Nephron (organoid): ENCODE measurements around the gene OR10J4.
"Not testable (repeated sequence)": the region's sequence is repeated elsewhere in the genome, so short reads cannot be mapped to it uniquely, and the experiment has no call there.

Experiments
- H3K27ac Mint-ChIP-seq, 3 experiments: 2 replicates each; pipeline ENCODE4 v1.8.0; 2020; ENCODE audit warnings: mixed read lengths in 3 of 3, mild to moderate bottlenecking in 2 of 3, moderate library complexity in 1 of 3
- H3K27me3 Mint-ChIP-seq: 2 replicates; pipeline ENCODE4 v1.8.0; 2021; ENCODE audit warnings: low read depth, mild to moderate bottlenecking, moderate library complexity, mixed read lengths
- H3K36me3 Mint-ChIP-seq: 2 replicates; pipeline ENCODE4 v1.8.0; 2020; ENCODE audit warnings: low read depth, mixed read lengths
- H3K4me1 Mint-ChIP-seq: 2 replicates; pipeline ENCODE4 v1.8.0; 2020; ENCODE audit warnings: mixed read lengths
- H3K4me3 Mint-ChIP-seq, 3 experiments: 2 replicates each; pipeline ENCODE4 v1.8.0; 2020; ENCODE audit warnings: mild to moderate bottlenecking in 3 of 3, mixed read lengths in 3 of 3, moderate library complexity in 2 of 3
- H3K9me3 Mint-ChIP-seq: 2 replicates; pipeline ENCODE4 v1.8.0; 2020; ENCODE audit warnings: mixed read lengths
- TF ChIP-seq, protein P1 (sequence below), 3 experiments: fragments of 200-600 bp; sonication (generic); IDR thresholded peaks; one replicate each; pipeline ENCODE4 v1.5.0; 2021; ENCODE audit warnings: antibody characterized with exemption in 3 of 3; ENCODE audit not compliant: unreplicated experiment in 3 of 3

Gene OR10J4

DNA sequence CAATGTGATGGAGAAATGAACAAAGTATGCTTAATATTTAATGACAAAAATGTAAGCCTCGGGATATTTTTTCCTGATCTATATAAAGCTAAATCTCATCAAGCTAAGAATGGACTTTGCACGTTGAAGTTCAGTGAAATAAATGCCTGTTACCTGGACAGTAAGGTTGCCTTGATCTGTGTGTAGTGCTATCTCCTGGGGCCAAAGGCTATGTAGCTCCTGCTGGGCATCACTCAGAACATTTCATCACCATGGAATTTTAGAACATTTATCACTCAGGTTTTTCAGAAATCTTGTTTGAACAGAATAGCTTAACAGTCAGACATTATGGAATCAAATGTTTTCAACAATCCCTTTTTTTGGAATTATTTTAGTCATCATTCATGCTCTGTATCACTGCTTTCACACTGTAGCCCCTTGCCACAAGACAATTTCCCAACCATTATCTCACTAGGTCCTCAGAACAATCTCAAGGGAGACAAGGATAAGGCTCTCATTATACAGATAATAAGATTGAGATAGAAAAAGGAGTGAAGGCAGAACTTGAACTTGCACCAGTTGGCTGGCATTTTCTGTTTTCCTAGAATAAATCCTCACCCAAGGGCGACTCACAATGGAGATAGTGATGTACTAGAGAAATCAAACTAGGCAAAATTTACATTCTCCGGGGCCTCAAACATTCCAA, 11.2 kb downstream of the OR10J4 start:
- H3K27me3 Mint-ChIP-seq, result peaks cover 3% of the 10 kb centered on the region
- peaks cover 4% of the 10 kb centered on the region for H3K36me3 Mint-ChIP-seq
- no peak overlapping the region for H3K4me3 Mint-ChIP-seq
- no peaks in the 10 kb centered on the region for H3K4me1 Mint-ChIP-seq
- H3K9me3 Mint-ChIP-seq, result peaks cover 10% of the 10 kb centered on the region
- peak overlapping the region in 2 of 3 experiments; percentile 71 to 80 for H3K27ac Mint-ChIP-seq
- TF ChIP-seq, protein P1, sequence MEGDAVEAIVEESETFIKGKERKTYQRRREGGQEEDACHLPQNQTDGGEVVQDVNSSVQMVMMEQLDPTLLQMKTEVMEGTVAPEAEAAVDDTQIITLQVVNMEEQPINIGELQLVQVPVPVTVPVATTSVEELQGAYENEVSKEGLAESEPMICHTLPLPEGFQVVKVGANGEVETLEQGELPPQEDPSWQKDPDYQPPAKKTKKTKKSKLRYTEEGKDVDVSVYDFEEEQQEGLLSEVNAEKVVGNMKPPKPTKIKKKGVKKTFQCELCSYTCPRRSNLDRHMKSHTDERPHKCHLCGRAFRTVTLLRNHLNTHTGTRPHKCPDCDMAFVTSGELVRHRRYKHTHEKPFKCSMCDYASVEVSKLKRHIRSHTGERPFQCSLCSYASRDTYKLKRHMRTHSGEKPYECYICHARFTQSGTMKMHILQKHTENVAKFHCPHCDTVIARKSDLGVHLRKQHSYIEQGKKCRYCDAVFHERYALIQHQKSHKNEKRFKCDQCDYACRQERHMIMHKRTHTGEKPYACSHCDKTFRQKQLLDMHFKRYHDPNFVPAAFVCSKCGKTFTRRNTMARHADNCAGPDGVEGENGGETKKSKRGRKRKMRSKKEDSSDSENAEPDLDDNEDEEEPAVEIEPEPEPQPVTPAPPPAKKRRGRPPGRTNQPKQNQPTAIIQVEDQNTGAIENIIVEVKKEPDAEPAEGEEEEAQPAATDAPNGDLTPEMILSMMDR (IDR thresholded peaks at IDR 0.05; ENCODE audit: unreplicated experiment in 3 of 3), result no peak

DNA sequence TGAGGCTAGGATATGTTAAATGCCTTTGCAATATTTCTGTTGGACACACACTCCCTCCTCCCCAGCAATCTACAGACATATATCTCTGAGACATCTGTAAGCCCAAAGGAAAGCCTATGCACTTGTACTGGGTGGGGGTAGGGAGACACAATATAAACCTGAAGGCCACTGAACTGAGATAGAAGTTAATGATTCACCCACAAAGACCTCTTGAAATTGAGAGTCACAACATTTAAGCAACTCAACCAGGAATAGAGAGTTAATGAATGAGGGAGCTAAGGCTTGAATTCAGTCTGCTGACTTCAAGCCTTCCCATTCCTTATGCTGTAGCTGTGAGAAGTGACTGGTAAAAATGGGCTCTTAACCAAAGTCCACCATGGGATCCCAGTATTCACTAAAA, 12.5 kb downstream of the OR10J4 start:
- Mint-ChIP-seq H3K9me3 (peaks cover 16% of the 10 kb centered on the region), H3K27me3 (peaks cover 3% of the 10 kb centered on the region), H3K4me3 (no peak overlapping the region), H3K36me3 (peaks cover 6% of the 10 kb centered on the region), H3K4me1 (no peaks in the 10 kb centered on the region), H3K27ac (peak overlapping the region; percentile 80 to 92 (median 90))
- TF ChIP-seq, protein P1 (IDR thresholded peaks at IDR 0.05; ENCODE audit: unreplicated experiment in 3 of 3), result no peak

DNA sequence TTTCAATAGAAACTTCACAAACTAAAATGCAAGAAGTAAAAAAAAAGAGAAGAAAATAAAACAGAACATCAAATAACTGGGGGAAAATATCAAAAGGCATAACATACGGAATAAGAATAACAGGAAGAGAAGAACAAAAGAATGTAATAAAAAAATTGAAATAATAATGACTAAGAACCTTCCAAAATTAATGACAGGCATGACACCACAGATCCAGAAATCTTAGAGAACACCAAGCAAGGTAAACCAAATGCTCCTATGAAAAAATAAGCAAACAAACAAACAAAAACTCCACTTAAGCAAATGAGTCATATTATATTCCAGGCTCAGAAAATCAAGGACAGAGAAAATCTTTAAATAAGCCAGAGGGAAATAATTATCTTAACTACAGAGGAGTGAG, 16.2 kb downstream of the OR10J4 start:
- Mint-ChIP-seq H3K4me3 (no peak overlapping the region), H3K27me3 (no peaks in the 10 kb centered on the region), H3K36me3 (peaks cover 6% of the 10 kb centered on the region), H3K9me3 (peaks cover 25% of the 10 kb centered on the region), H3K4me1 (no peaks in the 10 kb centered on the region), H3K27ac (no peak overlapping the region)
- TF ChIP-seq, protein P1 (IDR thresholded peaks at IDR 0.05; ENCODE audit: unreplicated experiment in 3 of 3), result no peak

DNA sequence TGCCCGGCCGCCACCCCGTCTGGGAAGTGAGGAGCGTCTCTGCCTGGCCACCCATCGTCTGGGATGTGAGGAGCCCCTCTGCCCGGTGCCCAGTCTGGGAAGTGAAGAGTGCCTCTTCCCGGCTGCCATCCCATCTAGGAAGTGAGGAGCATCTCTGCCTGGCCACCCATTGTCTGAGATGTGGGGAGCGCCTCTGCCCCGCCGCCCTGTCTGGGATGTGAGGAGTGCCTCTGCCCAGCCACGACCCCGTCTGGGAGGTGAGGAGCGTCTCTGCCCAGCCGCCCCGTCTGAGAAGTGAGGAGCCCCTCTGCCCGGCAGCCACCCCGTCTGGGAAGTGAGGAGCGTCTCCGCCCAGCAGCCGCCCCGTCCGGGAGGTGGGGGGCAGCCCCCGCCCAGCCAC, 17.6 kb downstream of the OR10J4 start:
- H3K27me3 Mint-ChIP-seq, H3K36me3 Mint-ChIP-seq, H3K27ac Mint-ChIP-seq, H3K4me1 Mint-ChIP-seq, H3K4me3 Mint-ChIP-seq: not testable (repeated sequence)
- peaks cover 25% of the 10 kb centered on the region for H3K9me3 Mint-ChIP-seq

DNA sequence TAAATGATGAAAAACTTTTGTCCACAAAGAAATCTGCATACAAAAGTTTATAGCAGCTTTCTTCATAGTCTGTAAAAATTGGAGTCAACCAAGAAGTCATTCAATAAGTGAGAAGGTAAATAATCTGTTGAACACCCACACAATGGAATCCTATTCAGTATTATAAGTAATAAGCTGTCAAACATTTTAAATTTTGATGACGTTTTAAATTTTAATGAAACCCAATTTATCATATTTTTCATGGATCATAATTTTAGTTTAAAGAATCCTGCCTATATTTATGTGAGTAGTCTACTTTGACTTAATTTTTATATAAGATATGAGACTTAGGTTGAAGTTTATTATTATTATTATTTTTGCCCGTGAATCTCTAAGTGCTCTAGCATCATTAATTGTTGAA, 27.5 kb downstream of the OR10J4 start:
- Mint-ChIP-seq H3K9me3 (peaks cover 28% of the 10 kb centered on the region), H3K27me3 (no peaks in the 10 kb centered on the region), H3K27ac (no peak overlapping the region), H3K4me1 (no peaks in the 10 kb centered on the region), H3K4me3 (no peak overlapping the region), H3K36me3 (no peaks in the 10 kb centered on the region)
- TF ChIP-seq, protein P1 (IDR thresholded peaks at IDR 0.05; ENCODE audit: unreplicated experiment in 3 of 3), result no peak

DNA sequence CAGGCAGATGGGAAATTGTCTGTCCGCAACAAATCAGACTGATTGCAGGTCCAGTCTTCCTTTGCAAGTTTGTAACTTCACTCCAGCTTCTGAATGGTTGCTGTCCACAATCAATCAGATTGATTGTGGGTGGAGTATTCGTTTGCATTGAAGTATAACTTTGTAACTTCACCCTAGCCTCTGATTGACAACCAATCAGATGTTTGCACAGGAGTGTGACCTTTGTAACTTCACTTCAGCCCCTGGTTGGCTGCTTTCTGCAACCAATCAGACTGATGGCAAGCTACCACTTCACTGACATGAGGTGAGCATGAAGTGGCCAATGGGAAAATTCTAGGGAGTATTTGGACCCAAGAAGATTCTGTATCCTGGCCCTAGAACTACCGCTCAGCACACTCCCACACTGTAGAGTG, 33.2 kb downstream of the OR10J4 start:
- no peaks in the 10 kb centered on the region for H3K36me3 Mint-ChIP-seq
- TF ChIP-seq, protein P1 (IDR thresholded peaks at IDR 0.05; ENCODE audit: unreplicated experiment in 3 of 3), result no peak
- H3K4me1 Mint-ChIP-seq, result no peaks in the 10 kb centered on the region
- no peak overlapping the region for H3K4me3 Mint-ChIP-seq
- H3K27ac Mint-ChIP-seq, result no peak overlapping the region
- H3K9me3 Mint-ChIP-seq, result peaks cover 20% of the 10 kb centered on the region
- no peaks in the 10 kb centered on the region for H3K27me3 Mint-ChIP-seq
